Activated T-helper 1 cell treated with anti-CD3 and anti-CD28 coated beads, Interleukin-12 subunit alpha, Interleukin-12 subunit beta, Interleukin-2, Interleukin-4 antibody, amounts not matched to agents 30 ng/mL and 10 ng/mL and 1 ng/mL, durations not matched to agents 14 hours and 24 hours and 36 hours (primary cell): ENCODE measurements around the gene RGS7BP. TPM values are rescaled to one million over a fixed set of nuclear protein-coding genes. Genes with fewer than 3 reads are reported as not detected.
"Not testable (repeated sequence)": the region's sequence is repeated elsewhere in the genome, so short reads cannot be mapped to it uniquely, and the experiment has no call there.

Experiments used
- DNase-seq: peaks from one replicate; pipeline ENCODE4 v3.0.0; 2021; ENCODE audit warnings: low spot score
- H3K27ac Mint-ChIP-seq: one replicate; pipeline ENCODE4 v1.8.0; 2021; ENCODE audit warnings: mild to moderate bottlenecking, mixed read lengths
- H3K27me3 Mint-ChIP-seq: one replicate; pipeline ENCODE4 v1.8.0; 2022; ENCODE audit warnings: mild to moderate bottlenecking, moderate library complexity, mixed read lengths; ENCODE audit not compliant: insufficient read depth
- H3K36me3 Mint-ChIP-seq: one replicate; pipeline ENCODE4 v1.8.0; 2021; ENCODE audit warnings: low read depth, mixed read lengths
- H3K4me1 Mint-ChIP-seq: one replicate; pipeline ENCODE4 v1.8.0; 2021; ENCODE audit warnings: low read depth, mixed read lengths
- H3K4me3 Mint-ChIP-seq: one replicate; pipeline ENCODE4 v1.8.0; 2021; ENCODE audit warnings: mild to moderate bottlenecking, moderate library complexity, mixed read lengths
- H3K9me3 Mint-ChIP-seq: one replicate; pipeline ENCODE4 v1.8.0; 2021; ENCODE audit warnings: mixed read lengths
- intact Hi-C: fragments of 100-400 bp; cut with micrococcal nuclease; formaldehyde crosslinking; loops from one replicate; pipeline ENCODE4 v1.15.1; 2024
- total RNA-seq: library from RNA; stranded (reverse); gene quantifications from 2 replicates; pipeline ENCODE4 v1.2.3, GENCODE V29; 2022

The RGS7BP gene
- total RNA-seq, 1 donor from 2014 or later: not detected

GRCh38 chr5:64514612-64515011, 8.8 kb downstream of the RGS7BP start:
- H3K4me3 Mint-ChIP-seq: no peak overlapping the region
- peaks cover 1% of the 10 kb centered on the region for H3K27me3 Mint-ChIP-seq
- no peaks in the 10 kb centered on the region for H3K9me3 Mint-ChIP-seq
- H3K36me3 Mint-ChIP-seq: no peaks in the 10 kb centered on the region
- no peaks in the 10 kb centered on the region for H3K4me1 Mint-ChIP-seq
- no peak overlapping the region for H3K27ac Mint-ChIP-seq
- intact Hi-C loops: no loop called here
- no peak for DNase-seq

GRCh38 chr5:64516216-64516615, 10.4 kb downstream of the RGS7BP start:
- H3K4me1 Mint-ChIP-seq: no peaks in the 10 kb centered on the region
- H3K36me3 Mint-ChIP-seq: no peaks in the 10 kb centered on the region
- no peaks in the 10 kb centered on the region for H3K9me3 Mint-ChIP-seq
- no peak overlapping the region for H3K4me3 Mint-ChIP-seq
- no peak for DNase-seq
- intact Hi-C loops: no loop called here
- H3K27ac Mint-ChIP-seq: no peak overlapping the region
- H3K27me3 Mint-ChIP-seq: peaks cover 1% of the 10 kb centered on the region

- peaks cover 1% of the 10 kb centered on the region for H3K27me3 Mint-ChIP-seq
- H3K4me3 Mint-ChIP-seq: no peak overlapping the region
- no peaks in the 10 kb centered on the region for H3K4me1 Mint-ChIP-seq
- intact Hi-C loops: no loop called here
- H3K27ac Mint-ChIP-seq: no peak overlapping the region
- no peaks in the 10 kb centered on the region for H3K9me3 Mint-ChIP-seq
- no peak for DNase-seq
- H3K36me3 Mint-ChIP-seq: no peaks in the 10 kb centered on the region
These were observed 13.0 kb downstream of the RGS7BP start for GRCh38 chr5:64518793-64519192.

GRCh38 chr5:64519263-64519662, 13.4 kb downstream of the RGS7BP start:
- intact Hi-C loops: no loop called here
- no peak overlapping the region for H3K27ac Mint-ChIP-seq
- no peak for DNase-seq
- peaks cover 1% of the 10 kb centered on the region for H3K27me3 Mint-ChIP-seq
- H3K36me3 Mint-ChIP-seq: no peaks in the 10 kb centered on the region
- no peak overlapping the region for H3K4me3 Mint-ChIP-seq
- no peaks in the 10 kb centered on the region for H3K4me1 Mint-ChIP-seq
- H3K9me3 Mint-ChIP-seq: no peaks in the 10 kb centered on the region

GRCh38 chr5:64526734-64527439, 21.1 kb downstream of the RGS7BP start:
- no peak for DNase-seq
- intact Hi-C loops: no loop called here

DNA sequence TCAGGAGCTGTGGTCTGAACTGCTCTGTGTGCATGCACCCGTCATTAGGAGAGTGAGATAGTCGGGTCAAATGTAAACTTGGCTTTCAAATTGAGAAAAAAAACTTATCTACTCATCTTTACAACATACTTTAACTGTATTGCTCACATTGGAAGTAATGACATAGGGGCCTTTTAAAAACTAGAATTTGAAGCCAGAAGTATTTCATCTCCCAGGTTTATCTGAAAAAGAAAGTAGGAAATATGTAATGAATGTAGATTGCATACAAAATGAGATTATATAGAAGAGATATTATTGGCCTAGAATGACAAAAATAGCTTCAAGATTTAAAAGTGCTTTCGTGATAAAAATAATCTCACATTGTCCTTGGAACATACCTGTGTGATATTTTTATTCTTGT, 24.3 kb downstream of the RGS7BP start:
- H3K4me3 Mint-ChIP-seq: no peak overlapping the region
- H3K27me3 Mint-ChIP-seq: no peaks in the 10 kb centered on the region
- H3K9me3 Mint-ChIP-seq: no peaks in the 10 kb centered on the region
- no peak overlapping the region for H3K27ac Mint-ChIP-seq
- intact Hi-C loops: no loop called here
- DNase-seq: no peak
- no peaks in the 10 kb centered on the region for H3K36me3 Mint-ChIP-seq
- H3K4me1 Mint-ChIP-seq: no peaks in the 10 kb centered on the region

More at GRCh38 chr5:64526734-64527439, 21.1 kb downstream of the RGS7BP start:
- H3K9me3 Mint-ChIP-seq: no peaks in the 10 kb centered on the region
- no peak overlapping the region for H3K27ac Mint-ChIP-seq
- H3K27me3 Mint-ChIP-seq: no peaks in the 10 kb centered on the region
- H3K36me3 Mint-ChIP-seq: no peaks in the 10 kb centered on the region
- no peak overlapping the region for H3K4me3 Mint-ChIP-seq
- H3K4me1 Mint-ChIP-seq: no peaks in the 10 kb centered on the region

- H3K27ac Mint-ChIP-seq: no peak overlapping the region
- no peaks in the 10 kb centered on the region for H3K4me1 Mint-ChIP-seq
- no peaks in the 10 kb centered on the region for H3K27me3 Mint-ChIP-seq
- no peak overlapping the region for H3K4me3 Mint-ChIP-seq
- no peaks in the 10 kb centered on the region for H3K9me3 Mint-ChIP-seq
- DNase-seq: no peak
- H3K36me3 Mint-ChIP-seq: no peaks in the 10 kb centered on the region
- intact Hi-C loops: no loop called here
These were observed 26.4 kb downstream of the RGS7BP start for GRCh38 chr5:64532212-64532611.

GRCh38 chr5:64532657-64533056, 26.8 kb downstream of the RGS7BP start:
- intact Hi-C loops: no loop called here
- DNase-seq: no peak
- Mint-ChIP-seq H3K9me3 (no peaks in the 10 kb centered on the region), H3K27ac (no peak overlapping the region), H3K36me3 (no peaks in the 10 kb centered on the region), H3K4me3 (no peak overlapping the region), H3K4me1 (no peaks in the 10 kb centered on the region), H3K27me3 (no peaks in the 10 kb centered on the region)

DNA sequence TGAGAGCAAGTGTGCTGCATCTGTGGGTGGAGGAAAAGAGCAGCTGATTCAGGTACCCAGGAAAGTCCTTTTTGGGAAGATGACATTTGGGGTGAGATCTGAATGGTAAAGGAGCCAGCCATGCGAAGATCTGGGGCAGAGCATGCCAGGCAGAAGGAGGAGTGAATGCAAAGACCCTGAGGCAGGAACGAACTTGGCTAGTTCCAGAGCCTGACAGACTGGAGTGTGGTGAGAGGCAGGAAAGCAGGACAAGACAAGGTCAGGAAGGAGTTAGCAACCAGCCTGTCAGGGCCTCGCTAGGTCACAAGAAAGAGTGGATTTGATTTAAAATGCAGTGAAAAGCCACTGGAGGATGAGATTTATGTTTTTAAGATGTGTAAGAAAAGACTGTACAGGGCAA, 28.2 kb downstream of the RGS7BP start:
- Mint-ChIP-seq H3K27me3 (no peaks in the 10 kb centered on the region), H3K27ac (no peak overlapping the region), H3K4me1 (no peaks in the 10 kb centered on the region), H3K9me3 (no peaks in the 10 kb centered on the region), H3K36me3 (no peaks in the 10 kb centered on the region), H3K4me3 (no peak overlapping the region)
- intact Hi-C loops: no loop called here
- no peak for DNase-seq

DNA sequence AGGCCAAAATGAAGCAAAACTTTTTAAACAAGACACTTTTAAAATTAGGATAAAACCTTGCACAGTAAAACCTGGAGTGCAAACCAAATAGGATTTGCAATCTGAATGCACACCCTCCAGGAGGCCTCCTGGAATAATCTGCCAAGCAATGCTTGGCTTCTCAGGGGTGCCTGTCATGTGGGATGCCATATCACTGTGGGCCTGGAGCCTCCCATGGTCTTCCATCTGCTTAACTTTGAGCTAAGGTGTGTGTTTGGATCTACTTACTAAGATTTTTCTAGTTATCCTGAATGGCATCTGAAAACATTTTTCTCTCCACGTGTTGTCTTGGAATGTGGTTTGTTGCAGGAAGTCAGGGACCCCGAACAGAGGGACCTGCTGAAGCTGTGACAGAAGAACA, 52.1 kb downstream of the RGS7BP start:
- intact Hi-C loops: no loop called here
- DNase-seq: no peak
- no peaks in the 10 kb centered on the region for H3K36me3 Mint-ChIP-seq
- no peaks in the 10 kb centered on the region for H3K4me1 Mint-ChIP-seq
- H3K27me3 Mint-ChIP-seq: no peaks in the 10 kb centered on the region
- no peak overlapping the region for H3K27ac Mint-ChIP-seq
- no peak overlapping the region for H3K4me3 Mint-ChIP-seq
- H3K9me3 Mint-ChIP-seq: peaks cover 8% of the 10 kb centered on the region

- H3K27ac Mint-ChIP-seq, H3K4me1 Mint-ChIP-seq, H3K9me3 Mint-ChIP-seq, H3K4me3 Mint-ChIP-seq, H3K36me3 Mint-ChIP-seq, DNase-seq, intact Hi-C loops, H3K27me3 Mint-ChIP-seq: not testable (repeated sequence)
These were observed 52.8 kb downstream of the RGS7BP start for GRCh38 chr5:64558641-64559040.

DNA sequence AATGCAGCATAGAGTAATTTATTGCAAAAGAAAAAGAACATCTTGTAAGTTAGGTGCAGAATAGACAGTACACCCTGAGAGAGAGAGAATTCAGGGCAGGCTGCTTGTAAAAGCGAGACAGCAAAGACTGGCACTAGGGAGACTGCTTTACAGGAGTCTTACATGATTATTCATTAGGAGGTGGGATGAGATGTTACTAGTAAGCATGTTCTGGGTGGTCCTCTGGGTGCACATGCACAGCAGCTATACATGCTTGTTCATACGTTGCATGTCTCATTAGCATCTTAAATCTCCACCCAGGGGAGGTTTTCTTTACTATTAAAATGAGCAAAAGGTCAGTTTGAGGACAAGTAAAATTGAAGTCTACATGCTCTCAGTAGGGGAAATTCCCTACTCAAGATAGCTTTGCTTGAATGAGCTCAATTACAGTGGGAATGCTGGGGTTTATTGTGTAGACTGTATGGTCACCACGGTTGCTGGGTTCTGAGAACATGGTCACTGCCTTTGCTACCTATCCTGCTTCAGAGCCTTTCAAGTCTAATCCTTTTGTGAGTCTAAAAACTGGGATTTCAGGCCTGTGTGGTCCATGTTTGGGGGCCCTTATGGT, 60.6 kb downstream of the RGS7BP start:
- Mint-ChIP-seq H3K9me3 (no peaks in the 10 kb centered on the region), H3K4me1 (no peaks in the 10 kb centered on the region), H3K36me3 (no peaks in the 10 kb centered on the region), H3K27ac (no peak overlapping the region), H3K27me3 (no peaks in the 10 kb centered on the region), H3K4me3 (no peak overlapping the region)
- intact Hi-C loops: no loop called here
- no peak for DNase-seq

GRCh38 chr5:64569858-64570257, 64.0 kb downstream of the RGS7BP start:
- no peak overlapping the region for H3K27ac Mint-ChIP-seq
- H3K4me3 Mint-ChIP-seq: no peak overlapping the region
- H3K9me3 Mint-ChIP-seq: no peaks in the 10 kb centered on the region
- no peaks in the 10 kb centered on the region for H3K36me3 Mint-ChIP-seq
- no peaks in the 10 kb centered on the region for H3K4me1 Mint-ChIP-seq
- DNase-seq: no peak
- no peaks in the 10 kb centered on the region for H3K27me3 Mint-ChIP-seq
- intact Hi-C loops: no loop called here
